Hepatocyte (in vitro differentiated cells): ENCODE measurements around the gene MCAM.

ENCODE experiments used
- EZH2 ChIP-seq: fragments of 200-600 bp; sonication (generic); IDR thresholded peaks from 2 replicates; pipeline ENCODE4 v1.6.1; 2016; ENCODE audit warnings: antibody characterized with exemption, mild to moderate bottlenecking, borderline replicate concordance
- TF ChIP-seq, protein P1 (sequence below): fragments of 200-600 bp; sonication (generic); IDR thresholded peaks from 2 replicates; pipeline ENCODE4 v1.5.1; 2016; ENCODE audit warnings: antibody characterized with exemption, mild to moderate bottlenecking; ENCODE audit not compliant: poor library complexity

GRCh38 chr11:119300198-119300964 is 16.5 kb downstream of the MCAM start:
- TF ChIP-seq, protein P1, sequence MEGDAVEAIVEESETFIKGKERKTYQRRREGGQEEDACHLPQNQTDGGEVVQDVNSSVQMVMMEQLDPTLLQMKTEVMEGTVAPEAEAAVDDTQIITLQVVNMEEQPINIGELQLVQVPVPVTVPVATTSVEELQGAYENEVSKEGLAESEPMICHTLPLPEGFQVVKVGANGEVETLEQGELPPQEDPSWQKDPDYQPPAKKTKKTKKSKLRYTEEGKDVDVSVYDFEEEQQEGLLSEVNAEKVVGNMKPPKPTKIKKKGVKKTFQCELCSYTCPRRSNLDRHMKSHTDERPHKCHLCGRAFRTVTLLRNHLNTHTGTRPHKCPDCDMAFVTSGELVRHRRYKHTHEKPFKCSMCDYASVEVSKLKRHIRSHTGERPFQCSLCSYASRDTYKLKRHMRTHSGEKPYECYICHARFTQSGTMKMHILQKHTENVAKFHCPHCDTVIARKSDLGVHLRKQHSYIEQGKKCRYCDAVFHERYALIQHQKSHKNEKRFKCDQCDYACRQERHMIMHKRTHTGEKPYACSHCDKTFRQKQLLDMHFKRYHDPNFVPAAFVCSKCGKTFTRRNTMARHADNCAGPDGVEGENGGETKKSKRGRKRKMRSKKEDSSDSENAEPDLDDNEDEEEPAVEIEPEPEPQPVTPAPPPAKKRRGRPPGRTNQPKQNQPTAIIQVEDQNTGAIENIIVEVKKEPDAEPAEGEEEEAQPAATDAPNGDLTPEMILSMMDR, result no peak
- no peak for TF ChIP-seq EZH2
